Glomerular visceral epithelial cell (primary cell): ENCODE data around the gene TAF11L13.
"Not testable (repeated sequence)": the region's sequence is repeated elsewhere in the genome, so short reads cannot be mapped to it uniquely, and the experiment has no call there.

ENCODE experiments used
- DNase-seq: peaks from one replicate; pipeline ENCODE4 v3.0.0-alpha.2; 2016; ENCODE audit errors: extremely low spot score

The TAF11L13 gene

DNA sequence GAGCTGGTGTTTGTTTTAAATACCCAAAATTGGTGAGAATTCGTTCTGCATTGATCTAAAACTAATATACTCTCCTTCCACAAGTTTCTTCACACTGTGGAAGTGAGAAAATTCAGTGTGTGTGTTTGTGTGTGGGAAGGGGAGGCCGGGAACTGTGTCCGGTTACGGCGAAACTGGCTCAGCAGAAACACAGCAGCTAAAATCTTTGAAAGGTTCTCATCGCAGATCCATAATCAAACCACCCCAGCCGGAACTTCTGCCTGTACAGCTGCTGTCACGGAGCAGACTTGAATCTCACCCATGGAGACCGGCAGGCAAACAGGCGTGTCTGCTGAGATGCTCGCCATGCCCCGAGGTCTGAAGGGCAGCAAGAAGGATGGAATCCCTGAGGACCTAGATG is at the start of gene TAF11L13:
Gene TAF11L13 (plus strand): TSS at position 301 of the 400 bp plus-strand sequence.
- not testable (repeated sequence) for DNase-seq

DNA sequence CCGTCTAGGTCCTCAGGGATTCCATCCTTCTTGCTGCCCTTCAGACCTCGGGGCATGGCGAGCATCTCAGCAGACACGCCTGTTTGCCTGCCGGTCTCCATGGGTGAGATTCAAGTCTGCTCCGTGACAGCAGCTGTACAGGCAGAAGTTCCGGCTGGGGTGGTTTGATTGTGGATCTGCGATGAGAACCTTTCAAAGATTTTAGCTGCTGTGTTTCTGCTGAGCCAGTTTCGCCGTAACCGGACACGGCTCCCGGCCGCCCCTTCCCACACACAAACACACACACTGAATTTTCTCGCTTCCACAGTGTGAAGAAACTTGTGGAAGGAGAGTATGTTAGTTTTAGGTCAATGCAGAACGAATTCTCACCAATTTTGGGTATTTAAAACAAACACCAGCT is 46.2 kb upstream of the TAF11L13 start, which contains the start of gene TAF11L7:
Gene TAF11L7 (minus strand): TSS at position 101 of the 400 bp plus-strand sequence.
- DNase-seq = not testable (repeated sequence)

DNA sequence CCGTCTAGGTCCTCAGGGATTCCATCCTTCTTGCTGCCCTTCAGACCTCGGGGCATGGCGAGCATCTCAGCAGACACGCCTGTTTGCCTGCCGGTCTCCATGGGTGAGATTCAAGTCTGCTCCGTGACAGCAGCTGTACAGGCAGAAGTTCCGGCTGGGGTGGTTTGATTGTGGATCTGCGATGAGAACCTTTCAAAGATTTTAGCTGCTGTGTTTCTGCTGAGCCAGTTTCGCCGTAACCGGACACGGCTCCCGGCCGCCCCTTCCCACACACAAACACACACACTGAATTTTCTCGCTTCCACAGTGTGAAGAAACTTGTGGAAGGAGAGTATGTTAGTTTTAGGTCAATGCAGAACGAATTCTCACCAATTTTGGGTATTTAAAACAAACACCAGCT is 41.0 kb upstream of the TAF11L13 start, which contains the start of gene TAF11L8:
Gene TAF11L8 (minus strand): TSS at position 101 of the 400 bp plus-strand sequence.
- DNase-seq = not testable (repeated sequence)

DNA sequence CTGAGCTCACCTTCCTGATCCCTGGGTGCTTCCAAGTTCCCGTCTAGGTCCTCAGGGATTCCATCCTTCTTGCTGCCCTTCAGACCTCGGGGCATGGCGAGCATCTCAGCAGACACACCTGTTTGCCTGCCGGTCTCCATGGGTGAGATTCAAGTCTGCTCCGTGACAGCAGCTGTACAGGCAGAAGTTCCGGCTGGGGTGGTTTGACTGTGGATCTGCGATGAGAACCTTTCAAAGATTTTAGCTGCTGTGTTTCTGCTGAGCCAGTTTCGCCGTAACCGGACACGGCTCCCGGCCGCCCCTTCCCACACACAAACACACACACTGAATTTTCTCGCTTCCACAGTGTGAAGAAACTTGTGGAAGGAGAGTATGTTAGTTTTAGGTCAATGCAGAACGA is 37.6 kb upstream of the TAF11L13 start, which contains the start of gene TAF11L9:
Gene TAF11L9 (minus strand): TSS at position 140 of the 400 bp plus-strand sequence.
- not testable (repeated sequence) for DNase-seq

DNA sequence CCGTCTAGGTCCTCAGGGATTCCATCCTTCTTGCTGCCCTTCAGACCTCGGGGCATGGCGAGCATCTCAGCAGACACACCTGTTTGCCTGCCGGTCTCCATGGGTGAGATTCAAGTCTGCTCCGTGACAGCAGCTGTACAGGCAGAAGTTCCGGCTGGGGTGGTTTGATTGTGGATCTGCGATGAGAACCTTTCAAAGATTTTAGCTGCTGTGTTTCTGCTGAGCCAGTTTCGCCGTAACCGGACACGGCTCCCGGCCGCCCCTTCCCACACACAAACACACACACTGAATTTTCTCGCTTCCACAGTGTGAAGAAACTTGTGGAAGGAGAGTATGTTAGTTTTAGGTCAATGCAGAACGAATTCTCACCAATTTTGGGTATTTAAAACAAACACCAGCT is 34.2 kb upstream of the TAF11L13 start, which contains the start of gene TAF11L10:
Gene TAF11L10 (minus strand): TSS at position 101 of the 400 bp plus-strand sequence.
- not testable (repeated sequence) for DNase-seq

DNA sequence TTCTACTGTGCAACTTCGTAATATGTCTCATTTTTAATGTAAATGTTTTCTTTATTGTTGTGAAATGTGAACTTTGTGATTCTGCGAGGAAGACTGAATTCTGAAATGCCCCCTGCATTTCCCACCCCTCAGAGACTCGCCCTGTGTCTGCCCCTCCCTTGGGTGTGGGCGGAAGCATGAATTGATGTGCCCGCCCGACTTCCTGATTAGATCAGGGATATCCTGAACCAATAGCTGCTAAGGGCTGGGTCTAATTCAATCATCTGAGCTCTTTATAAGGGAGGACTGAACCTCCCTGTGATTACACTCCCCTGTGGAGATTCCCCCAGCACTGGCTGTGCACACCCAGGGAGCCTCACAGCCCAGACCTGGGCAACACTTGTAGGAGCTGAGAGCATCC is 28.0 kb upstream of the TAF11L13 start, which contains the start of gene TAF11L11:
Gene TAF11L11 (plus strand): TSS at position 304 of the 400 bp plus-strand sequence.
- not testable (repeated sequence) for DNase-seq

DNA sequence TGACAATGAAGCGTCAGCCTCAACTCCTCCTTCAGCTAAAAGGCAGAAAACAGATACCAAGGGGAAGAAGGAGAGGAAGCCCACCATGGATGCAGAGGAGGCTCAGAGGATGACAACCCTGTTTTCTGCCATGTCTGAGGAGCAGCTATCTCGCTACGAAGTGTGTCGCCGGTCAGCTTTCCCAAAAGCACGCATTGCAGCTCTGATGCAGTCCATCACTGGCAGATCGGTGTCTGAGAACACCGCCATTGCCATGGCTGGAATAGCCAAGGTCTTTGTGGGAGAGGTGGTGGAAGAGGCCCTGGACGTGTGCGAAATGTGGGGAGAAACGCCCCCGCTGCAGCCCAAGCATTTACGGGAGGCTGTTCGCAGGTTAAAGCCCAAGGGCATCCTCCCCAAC is 26.9 kb upstream of the TAF11L13 start:
- DNase-seq = no peak

DNA sequence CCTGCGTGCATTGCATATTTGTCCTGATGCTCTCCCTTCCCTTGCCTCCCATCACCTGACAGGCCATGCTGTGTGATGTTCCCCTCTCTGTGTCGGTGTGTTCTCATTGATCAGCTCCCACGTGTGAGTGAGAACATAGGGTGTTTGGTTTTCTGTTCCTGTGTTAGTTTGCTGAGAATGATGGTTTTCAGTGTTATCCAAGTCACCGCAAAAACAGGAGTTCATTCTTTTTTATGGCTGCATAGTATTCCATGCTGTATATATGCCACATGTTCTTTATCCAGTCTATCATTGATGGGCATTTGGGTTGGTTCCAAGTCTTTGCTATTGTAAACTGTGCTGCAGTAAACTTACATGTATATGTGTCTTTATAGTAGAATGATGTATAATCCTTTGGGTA is 24.4 kb upstream of the TAF11L13 start:
- DNase-seq = not testable (repeated sequence)

DNA sequence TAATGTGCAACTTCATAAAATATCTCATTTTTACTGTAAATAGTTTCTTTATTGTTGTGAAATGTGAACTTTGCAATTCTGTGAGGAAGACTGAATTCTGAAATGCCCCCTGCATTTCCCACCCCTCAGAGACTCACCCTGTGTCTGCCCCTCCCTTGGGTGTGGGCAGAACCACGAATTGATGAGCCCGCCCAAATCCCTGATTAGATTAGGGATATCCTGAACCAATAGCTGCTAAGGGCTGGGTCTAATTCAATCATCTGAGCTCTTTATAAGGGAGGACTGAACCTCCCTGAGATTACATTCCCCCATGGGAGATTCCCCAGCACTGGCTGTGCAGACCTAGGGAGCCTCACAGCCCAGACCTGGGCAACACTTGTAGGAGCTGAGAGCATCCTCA is 21.8 kb upstream of the TAF11L13 start, which contains the start of gene TAF11L12:
Gene TAF11L12 (plus strand): TSS at position 301 of the 400 bp plus-strand sequence.
- DNase-seq = not testable (repeated sequence)

DNA sequence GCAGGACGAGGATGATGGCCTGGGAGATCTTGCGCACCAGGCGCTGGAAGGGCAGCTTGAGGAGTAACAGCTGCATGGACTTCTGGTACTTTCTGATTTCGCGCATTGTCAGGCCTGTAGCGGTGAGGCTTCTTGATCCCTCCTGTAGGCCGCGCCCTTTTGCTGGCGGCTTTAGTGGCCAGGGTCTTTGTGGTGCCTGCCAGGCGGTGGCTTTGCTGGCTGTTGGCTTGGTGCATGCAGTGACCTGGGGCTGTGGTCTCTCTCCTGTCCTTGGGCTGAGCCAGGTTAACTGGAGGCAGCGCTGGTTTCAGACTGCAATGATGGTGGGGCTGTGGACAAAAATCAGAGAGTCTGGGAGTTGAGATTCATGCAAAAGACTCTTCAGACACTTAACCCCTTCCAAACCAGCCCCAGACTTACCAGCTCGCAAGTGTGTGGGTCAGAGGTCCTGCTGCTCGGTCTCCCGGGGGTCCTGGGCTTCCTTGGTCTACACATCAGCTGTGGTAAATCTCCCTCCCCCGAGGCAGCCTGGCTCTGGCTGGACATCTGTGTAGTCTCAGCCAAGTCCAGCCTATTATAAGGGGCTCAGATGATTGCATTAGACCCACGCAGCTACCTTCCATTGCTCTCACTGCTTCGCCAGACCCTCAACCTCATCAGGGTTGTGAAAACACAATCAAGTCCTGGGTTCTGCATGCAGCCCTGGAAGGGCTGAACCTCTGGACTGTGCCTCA is 16.8 kb upstream of the TAF11L13 start:
- no peak for DNase-seq

DNA sequence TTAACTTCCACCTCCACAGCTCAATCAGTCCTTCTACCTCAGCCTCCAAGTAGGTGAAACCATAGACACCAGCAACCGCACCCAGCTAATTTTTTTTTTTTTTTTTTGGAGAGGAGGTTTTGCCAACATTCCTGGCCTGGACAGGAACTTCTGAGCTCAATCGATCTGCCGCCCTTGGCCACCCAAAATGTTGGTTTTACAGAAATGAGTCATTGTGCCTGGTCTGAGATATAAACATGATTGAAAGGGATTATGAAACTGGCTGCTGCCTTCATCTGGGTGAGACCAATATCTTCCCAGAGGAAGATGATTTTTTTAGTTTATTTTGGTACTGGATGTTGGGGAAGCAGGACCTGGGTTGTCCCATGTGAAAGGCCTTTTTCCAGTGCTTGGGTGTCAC is 12.5 kb upstream of the TAF11L13 start:
- DNase-seq = no peak

DNA sequence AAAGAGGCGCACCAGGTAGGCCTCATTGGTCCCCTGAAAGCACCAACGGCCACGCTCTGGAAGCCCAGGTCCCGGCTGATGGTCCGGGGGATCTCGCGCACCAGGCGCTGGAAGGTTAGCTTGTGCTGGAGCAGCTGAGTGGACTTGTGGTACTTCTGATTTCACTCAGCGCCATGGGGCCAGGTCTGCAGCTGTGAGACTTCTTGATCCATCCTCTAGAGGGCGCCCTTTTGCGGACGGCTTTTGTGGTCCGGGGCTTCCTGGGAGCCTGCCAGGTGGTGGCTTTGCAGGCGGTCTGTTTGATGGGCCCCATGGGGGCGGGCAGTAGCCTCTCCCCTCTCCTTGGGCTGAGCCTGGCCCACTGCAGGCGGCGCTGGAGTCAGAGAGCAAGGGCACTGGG is 11.3 kb upstream of the TAF11L13 start:
- DNase-seq = no peak

DNA sequence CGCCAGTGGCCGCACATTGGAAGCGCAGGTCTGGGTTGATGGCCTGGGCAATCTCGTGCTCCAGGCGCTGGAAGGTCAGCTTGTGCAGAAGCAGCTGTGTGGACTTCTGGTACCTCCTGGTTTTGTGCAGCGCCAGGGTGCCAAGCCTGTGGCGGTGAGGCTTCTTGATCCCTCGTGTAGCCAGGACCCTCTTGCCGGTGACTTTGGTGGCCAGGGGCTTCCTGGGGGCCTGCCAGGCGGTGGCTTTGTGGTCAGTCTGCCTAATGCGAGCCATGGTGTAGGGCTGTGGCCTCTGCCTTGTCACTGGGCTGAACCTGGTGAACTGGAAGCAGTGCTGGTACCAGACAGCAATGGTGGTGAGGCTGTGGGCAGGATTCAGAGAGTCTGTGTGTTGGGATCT is 6.2 kb upstream of the TAF11L13 start:
- DNase-seq = no peak

DNA sequence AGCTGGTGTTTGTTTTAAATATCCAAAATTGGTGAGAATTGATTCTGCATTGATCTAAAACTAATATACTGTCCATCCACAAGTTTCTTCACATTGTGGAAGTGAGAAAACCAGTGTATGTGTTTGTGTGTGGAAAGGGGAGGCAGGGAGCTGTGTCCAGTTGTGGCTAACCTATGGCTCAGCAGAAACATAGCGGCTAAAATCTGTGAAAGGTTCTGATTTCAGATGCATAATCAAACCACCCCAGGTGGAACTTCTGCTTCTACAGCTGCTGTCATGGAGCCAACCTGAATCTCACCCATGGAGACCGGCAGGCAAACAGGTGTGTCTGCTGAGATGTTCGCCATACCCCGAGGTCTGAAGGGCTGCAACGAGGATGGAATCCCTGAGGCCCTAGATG is 2.3 kb downstream of the TAF11L13 start, which contains the start of gene TAF11L14:
Gene TAF11L14 (plus strand): TSS at position 301 of the 400 bp plus-strand sequence.
- no peak for DNase-seq

DNA sequence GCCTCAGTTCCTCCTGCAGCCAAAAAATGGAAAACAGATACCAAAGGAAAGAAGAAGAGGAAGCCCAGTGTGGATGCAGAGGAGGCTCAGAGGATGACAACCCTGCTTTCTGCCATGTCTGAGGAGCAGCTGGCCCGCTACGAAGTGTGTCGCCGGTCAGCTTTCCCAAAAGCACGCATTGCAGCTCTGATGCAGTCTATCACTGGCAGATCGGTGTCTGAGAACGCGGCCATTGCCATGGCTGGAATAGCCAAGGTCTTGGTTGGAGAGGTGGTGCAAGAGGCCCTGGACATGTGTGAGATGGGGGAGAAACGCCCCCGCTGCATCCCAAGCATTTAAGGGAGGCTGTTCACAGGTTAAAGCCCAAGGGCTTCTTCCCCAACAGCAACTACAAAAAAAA is 17.3 kb downstream of the TAF11L13 start:
- not testable (repeated sequence) for DNase-seq

DNA sequence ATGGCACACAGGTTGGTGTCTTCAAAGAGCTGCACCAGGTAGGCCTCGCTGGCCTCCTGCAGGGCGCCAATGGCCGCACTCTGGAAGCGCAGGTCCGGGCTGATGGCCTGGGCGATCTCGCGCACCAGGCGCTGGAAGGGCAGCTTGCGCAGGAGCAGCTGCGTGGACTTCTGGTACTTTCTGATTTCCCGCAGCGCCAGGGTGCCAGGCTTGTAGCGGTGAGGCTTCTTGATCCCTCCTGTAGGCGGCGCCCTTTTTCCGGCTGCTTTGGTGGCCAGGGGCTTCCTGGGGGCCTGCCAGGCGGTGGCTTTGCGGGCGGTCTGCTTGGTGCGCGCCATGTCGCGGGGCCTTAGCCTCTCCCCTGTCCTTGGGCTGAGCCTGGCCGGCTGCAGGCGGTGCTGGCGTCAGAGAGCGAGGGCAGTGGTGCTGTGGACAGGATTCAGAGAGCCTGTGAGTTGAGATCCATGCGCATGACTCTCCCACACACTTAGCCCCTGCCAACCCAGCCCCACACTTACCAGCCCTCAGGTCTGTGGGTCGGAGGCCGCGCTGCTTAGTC is 23.4 kb downstream of the TAF11L13 start:
- DNase-seq = not testable (repeated sequence)

DNA sequence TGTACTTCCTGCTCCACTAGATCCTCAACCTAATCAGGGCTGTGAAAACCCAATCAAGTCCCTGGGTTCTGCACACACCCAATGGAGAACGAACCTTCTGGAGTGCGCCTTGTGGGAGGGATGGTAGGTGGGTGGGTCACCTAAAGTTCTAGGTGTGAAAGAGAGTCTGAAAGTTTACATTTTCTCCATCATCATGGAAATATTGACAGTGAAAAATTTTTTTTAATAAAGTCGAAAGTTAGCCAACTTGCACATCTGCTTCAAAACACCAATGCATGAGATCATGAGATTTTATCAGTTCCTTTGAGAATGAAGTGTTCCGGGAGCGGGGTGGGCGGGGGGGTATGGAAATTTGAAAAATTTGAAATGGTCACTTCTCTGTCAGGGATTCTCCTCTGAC is 24.0 kb downstream of the TAF11L13 start:
- no peak for DNase-seq

DNA sequence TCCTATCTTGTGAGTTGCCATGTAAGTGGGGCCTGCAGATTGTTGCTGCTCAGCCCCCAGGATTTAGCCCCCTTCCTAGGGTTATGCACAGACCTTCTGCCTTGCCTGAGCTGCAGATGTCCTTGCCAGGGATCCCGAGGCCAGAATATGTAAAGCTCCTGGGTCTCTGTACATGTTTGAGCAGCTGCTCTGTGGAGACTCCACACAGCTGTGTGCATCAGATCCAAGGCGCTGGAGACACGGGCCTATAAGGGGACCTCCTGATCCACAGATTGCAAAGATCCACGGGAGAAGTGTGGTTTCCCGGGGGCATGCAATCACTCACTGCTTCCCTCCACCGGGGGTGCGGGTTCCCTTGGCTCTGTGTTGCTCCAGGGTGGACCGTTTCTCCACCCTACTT is 31.3 kb downstream of the TAF11L13 start:
- no peak for DNase-seq

DNA sequence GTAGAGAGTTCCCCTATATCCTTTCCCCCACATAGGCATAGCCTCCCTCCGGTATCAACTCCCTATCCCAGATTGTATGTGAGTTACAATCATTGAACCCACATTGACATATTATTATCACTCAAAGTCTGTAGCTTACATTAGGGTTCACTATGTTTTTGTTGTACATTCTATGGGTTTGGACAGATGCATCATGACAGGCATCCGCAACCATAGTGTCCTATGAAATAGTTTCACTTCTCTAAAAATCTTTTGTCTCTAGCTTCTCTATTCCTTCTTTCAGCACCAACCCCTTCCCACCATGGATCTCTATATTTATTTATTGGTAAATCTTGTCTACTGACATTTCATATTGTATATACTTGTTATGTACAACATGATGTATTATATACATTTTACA is 33.9 kb downstream of the TAF11L13 start:
- no peak for DNase-seq

DNA sequence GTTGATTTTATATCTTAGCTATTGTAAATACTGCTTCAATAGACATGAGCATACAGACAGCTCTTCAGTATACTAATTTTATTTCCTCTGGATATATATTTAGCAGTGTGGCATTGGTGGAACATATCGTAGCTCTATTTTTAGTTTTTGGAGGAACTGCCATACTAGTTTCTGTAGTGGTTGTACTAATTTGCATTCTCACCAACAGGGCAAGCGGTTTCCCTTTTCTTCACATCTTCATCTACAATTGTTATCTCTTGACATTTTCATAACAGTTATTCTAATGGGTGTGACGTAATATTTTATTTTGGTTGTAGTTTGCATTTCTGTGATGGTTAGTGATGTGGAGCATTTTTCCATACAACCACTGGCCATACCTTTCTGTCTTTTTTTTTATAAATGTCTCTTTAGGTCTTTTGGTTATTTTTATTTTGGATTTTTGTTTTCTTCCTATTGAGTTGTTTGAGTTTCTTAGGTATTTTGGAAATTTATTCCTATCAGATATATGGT is 34.9 kb downstream of the TAF11L13 start:
- no peak for DNase-seq

DNA sequence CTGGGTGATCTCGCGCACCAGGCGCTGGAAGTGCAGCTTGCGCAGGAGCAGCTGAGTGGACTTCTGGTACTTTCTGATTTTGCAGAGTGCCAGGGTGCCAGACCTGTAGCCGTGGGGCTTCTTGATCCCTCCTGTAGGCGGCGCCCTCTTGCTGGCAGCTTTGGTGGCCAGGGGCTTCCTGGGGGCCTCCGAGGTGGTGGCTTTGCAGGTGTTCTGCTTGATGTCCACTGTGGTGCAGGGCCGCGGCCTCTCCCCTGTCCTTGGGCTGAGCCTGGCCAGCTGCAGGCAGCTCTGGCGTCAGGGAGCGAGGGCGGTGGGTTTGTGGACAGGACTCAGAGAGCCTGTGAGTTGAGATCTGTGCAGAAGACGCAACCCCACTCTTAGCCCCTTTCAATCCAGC is 38.5 kb downstream of the TAF11L13 start:
- no peak for DNase-seq

DNA sequence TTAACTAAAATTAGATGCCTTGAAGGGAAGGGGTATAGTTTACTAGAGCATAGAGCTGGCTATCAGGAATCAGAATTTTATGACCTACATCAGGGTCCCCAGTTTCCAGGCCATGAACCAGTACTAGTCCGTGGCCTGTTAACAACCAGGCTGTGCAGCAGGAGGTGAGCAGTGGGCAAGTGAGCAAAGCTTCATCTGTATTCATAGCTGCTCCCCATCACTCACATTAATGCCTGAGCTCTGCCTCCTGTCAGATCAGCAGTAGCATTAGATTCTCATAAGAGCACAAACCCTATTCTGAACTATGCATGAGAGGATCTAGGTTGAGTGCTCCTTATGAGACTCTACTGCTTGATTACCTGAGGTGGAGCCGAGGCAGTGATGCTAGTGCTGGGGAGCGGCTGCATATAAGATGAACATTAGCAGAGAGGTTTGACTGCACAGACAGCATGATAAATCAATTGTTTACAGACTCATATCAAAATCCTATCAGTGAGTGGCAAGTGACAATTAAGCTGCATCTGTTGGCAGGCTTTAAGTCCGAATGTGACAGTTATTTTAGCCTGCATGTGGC is 47.0 kb downstream of the TAF11L13 start:
- DNase-seq = no peak
